NCI-H2107 (cell line): ENCODE results near the gene NKAPL.
"Not testable (repeated sequence)": the region's sequence is repeated elsewhere in the genome, so short reads cannot be mapped to it uniquely, and the experiment has no call there.

Source experiments
- DNase-seq: peaks from one replicate; lab custom pipeline; 2025; lab: John Stamatoyannopoulos, UW

The NKAPL gene

DNA sequence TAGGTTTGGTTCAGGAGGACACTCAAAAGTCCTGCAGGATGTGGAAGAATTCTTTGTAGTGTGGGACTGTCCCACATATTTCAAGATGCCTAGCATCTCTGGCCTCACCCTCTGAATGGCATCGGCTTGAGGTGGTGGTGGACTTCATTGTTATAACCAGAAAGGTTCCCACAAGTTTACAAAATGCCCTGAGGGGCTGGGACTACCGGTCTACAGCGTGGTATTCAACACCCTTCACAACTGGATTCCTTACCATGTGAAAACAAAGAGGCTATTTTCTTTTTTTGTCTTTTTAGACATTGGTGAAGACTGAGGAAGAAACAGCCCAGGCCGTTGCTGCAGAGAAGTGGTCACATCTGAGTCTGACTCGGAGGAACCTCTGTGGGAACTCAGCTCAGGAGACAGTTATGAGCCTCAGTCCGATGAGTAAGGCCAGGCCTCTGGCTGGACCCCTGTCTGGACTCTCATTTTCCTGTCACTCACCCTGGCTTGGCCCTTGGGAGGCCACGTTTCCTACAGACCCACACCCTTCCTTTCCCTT lies 37.5 kb downstream of the NKAPL start:
- no peak for DNase-seq

GRCh38 chr6:28303570-28303969 lies 44.5 kb downstream of the NKAPL start:
- no peak for DNase-seq

DNA sequence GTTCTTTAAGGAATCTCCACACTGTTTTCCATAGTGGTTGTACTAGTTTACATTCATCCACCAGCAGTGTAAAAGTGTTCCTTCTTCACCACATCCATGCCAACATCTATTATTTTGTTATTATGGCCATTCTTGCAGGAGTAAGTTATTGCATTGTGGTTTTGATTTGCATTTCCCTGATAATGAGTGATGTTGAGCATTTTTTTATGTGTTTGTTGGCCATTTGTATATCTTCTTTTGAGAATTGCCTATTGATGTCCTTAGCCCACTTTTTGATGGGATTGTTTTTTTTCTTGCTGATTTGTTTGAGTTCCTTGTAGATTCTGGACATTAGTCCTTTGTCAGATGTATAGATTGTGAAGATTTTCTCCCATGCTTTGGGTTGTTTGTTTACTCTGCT lies 47.3 kb downstream of the NKAPL start:
- not testable (repeated sequence) for DNase-seq
